ENCODE results near the gene ALDH3A2.

DNA sequence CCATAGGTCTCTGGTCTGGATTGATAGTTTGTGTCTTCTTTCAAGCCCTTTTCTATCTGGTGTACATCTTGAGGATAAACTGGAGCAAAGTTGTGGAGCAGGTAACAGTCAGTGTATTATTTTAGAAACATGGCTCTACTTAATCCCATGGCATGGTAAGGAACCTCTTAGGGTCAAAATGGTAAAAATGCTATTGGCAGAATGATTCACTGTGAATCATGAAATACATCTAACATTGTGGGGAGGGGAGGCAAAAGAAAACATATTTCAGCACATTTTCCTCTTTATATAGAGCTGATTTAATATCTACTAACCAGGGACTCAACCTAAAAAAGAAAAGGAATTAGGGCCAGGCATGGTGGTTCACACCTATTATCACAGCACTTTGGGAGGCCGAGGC is 17.9 kb upstream of the ALDH3A2 start:
- TF ChIP-seq CTCF (IDR thresholded peaks at IDR 0.05) (no peak), TCF7L2 (IDR thresholded peaks at IDR 0.05; ENCODE audit: low read depth, low read length) (no peak), POLR2AphosphoS5 (IDR thresholded peaks at IDR 0.05; ENCODE audit: low read depth, low read length) (no peak), SIN3A (IDR thresholded peaks at IDR 0.05; ENCODE audit: borderline replicate concordance, insufficient read depth, low read depth, low read length) (no peak)
- TF ChIP-seq, protein P1, sequence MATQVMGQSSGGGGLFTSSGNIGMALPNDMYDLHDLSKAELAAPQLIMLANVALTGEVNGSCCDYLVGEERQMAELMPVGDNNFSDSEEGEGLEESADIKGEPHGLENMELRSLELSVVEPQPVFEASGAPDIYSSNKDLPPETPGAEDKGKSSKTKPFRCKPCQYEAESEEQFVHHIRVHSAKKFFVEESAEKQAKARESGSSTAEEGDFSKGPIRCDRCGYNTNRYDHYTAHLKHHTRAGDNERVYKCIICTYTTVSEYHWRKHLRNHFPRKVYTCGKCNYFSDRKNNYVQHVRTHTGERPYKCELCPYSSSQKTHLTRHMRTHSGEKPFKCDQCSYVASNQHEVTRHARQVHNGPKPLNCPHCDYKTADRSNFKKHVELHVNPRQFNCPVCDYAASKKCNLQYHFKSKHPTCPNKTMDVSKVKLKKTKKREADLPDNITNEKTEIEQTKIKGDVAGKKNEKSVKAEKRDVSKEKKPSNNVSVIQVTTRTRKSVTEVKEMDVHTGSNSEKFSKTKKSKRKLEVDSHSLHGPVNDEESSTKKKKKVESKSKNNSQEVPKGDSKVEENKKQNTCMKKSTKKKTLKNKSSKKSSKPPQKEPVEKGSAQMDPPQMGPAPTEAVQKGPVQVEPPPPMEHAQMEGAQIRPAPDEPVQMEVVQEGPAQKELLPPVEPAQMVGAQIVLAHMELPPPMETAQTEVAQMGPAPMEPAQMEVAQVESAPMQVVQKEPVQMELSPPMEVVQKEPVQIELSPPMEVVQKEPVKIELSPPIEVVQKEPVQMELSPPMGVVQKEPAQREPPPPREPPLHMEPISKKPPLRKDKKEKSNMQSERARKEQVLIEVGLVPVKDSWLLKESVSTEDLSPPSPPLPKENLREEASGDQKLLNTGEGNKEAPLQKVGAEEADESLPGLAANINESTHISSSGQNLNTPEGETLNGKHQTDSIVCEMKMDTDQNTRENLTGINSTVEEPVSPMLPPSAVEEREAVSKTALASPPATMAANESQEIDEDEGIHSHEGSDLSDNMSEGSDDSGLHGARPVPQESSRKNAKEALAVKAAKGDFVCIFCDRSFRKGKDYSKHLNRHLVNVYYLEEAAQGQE (IDR thresholded peaks at IDR 0.05; ENCODE audit: insufficient read depth in 1 of 2, low read depth in 2 of 2, low read length in 1 of 2), result no peak
